Adrenal gland (tissue), 12 donors: ENCODE measurements around the gene HHIP. TPM values are rescaled to one million over a fixed set of nuclear protein-coding genes. Genes with fewer than 3 reads are reported as not detected.

ENCODE experiments used
- DNase-seq, 7 donors: peaks; one replicate each; pipeline ENCODE4 v3.0.0-alpha.2; 2019 to 2020
- H3K27ac ChIP-seq, 5 donors: fragments of 200-600 bp; sonication (generic) in 4 of 5; 1 replicate in 3 of 5; 2 replicates in 2 of 5; pipeline versions ENCODE4 v1.5.1 to v1.8.0; 2016 to 2020; ENCODE audit warnings: mild to moderate bottlenecking in 1 of 5
- H3K27me3 ChIP-seq: fragments of 200-600 bp; 2 replicates; pipeline ENCODE4 v1.8.0; 2021
- H3K36me3 ChIP-seq, 2 donors: fragments of 200-600 bp; replicated peaks in 1 of 2; 1 replicate in 1 of 2; 2 replicates in 1 of 2; pipeline versions ENCODE4 v1.5.1 to v1.8.0; 2018 to 2022
- H3K4me1 ChIP-seq, 2 donors: fragments of 200-600 bp; replicated peaks in 1 of 2; 1 replicate in 1 of 2; 2 replicates in 1 of 2; pipeline versions ENCODE4 v1.5.1 to v1.8.0; 2018 to 2021
- H3K4me3 ChIP-seq, 4 donors: fragments of 200-600 bp; sonication (generic) in 3 of 4; one replicate each; pipeline ENCODE4 v1.5.1; 2016 to 2018
- H3K9me3 ChIP-seq, 3 donors: fragments of 200-600 bp; sonication (generic) in 1 of 3; replicated peaks in 1 of 3; 1 replicate in 2 of 3; 2 replicates in 1 of 3; pipeline versions ENCODE4 v1.5.1 to v1.8.0; 2016 to 2021
- CTCF ChIP-seq, 6 experiments: fragments of 450-650 bp in 4 of 6; fragments of 200-600 bp in 2 of 6; sonication (generic) in 1 of 6; IDR thresholded peaks; 1 replicate in 5 of 6; 2 replicates in 1 of 6; pipeline versions ENCODE4 v1.5.1 to v1.8.0; 2016 to 2021; ENCODE audit warnings: antibody characterized with exemption in 6 of 6, mild to moderate bottlenecking in 2 of 6, moderate library complexity in 1 of 6
- POLR2A ChIP-seq, 2 donors: fragments of 450-650 bp; IDR thresholded peaks; one replicate each; pipeline ENCODE4 v1.6.1; 2017; ENCODE audit warnings: antibody characterized with exemption in 2 of 2, mild to moderate bottlenecking in 2 of 2, moderate library complexity in 1 of 2
- WGBS, 4 donors: extraction: QIAGEN DNeasy Blood & Tissue Kit in 2 of 4; methylation state at CpG; one replicate each; pipeline versions ENCODE4 v1.1.5 to v1.1.7; 2013 to 2017; 5-methylcytosine and 5-hydroxymethylcytosine counted together
- intact Hi-C, 2 donors: fragments of 100-400 bp; cut with DNase I; formaldehyde crosslinking; loops; one replicate each; pipeline versions ENCODE4 v1.14.1 to v1.15.0; 2022 to 2023
- polyA plus RNA-seq, 3 donors: library from polyadenylated mRNA; stranded (reverse); fragments of 200-250 nt in 2 of 3; fragments of 350-450 nt in 1 of 3; fragmentation: Illumina TruSeq in 1 of 3; extraction: RNeasy Lipid Tissue Mini Kit (QIAGEN cat#74804) in 1 of 3; gene quantifications; one replicate each; pipeline ENCODE4 v1.2.3, GENCODE V29; 2013 to 2014
- total RNA-seq, 9 donors: library from RNA; depleted of rRNA in 4 of 9; stranded (reverse); fragments of >200 nt in 4 of 9; fragments of 120-200 nt in 1 of 9; fragmentation: NEBNext Ultra II Directional in 1 of 9; extraction: Animal tissue kit (Norgen Biotek cat#: 25700) in 1 of 9; gene quantifications; one replicate each; pipeline versions ENCODE4 v1.1.0 to v1.2.4, GENCODE V29; 2013 to 2023
- donor health status: healthy with polysubstance abuse.
- donor health status: Bipolar disorder and iron deficiency.
- donor health status: DM: yes; HTN: yes; CAD: no.
- donor health status: DM: no; HTN: no; CAD: no.
- donor health status: DM: no; HTN: no; CAD: no.
- donor health status: DM: yes; HTN: yes; CAD: no.

HHIP gene
- total and polyA plus RNA-seq, 12 donors: 2.1 to 169 (median 9.2) TPM

DNA sequence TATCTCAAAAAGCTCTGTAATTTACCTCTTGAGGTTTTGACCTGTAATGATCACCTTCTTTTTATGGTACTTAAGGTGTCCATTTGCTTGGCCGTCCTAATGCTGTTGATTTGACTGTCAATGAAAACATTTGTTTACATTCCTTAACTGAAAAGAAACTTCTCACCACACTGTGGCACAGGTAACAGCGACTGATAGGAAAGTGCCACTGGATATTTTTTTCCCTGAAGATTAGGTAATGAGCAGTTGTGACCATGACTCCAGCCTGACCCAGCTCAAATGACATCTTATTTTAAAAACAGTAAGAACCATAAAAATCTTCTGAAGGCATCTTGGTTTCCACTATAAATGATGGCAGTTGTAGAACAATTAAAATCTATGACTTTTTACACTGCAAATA lies 87.6 kb downstream of the HHIP start:
- 79 to 84% (median 82%) methylated on average over 2 of the region's 2 CpGs for WGBS, 4 donors
- no peaks in the 10 kb centered on the region for H3K9me3 ChIP-seq
- H3K36me3 ChIP-seq: no peaks in the 10 kb centered on the region
- no peak overlapping the region for H3K4me3 ChIP-seq
- H3K27ac ChIP-seq: no peak overlapping the region
- no peak for DNase-seq
- intact Hi-C loops: no loop called here
- H3K4me1 ChIP-seq: no peaks in the 10 kb centered on the region
- TF ChIP-seq POLR2A (IDR thresholded peaks at IDR 0.05): no peak
- no peaks in the 10 kb centered on the region for H3K27me3 ChIP-seq

DNA sequence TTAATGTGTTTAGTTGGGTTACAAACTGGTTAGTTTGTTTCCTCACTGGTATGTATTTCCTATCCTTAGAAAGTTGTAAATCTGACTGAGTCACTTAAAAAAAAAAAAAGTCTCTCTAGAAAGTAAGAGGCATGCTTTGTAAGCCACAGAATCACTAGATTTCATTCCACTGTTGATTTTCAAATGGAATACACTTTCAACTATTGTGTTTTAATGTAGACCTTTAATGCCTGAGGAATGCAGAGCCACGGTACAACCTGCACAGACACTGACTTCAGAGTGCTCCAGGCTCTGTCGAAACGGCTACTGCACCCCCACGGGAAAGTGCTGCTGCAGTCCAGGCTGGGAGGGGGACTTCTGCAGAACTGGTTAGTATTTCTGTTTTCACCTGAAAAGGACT lies 88.6 kb downstream of the HHIP start:
- no peak overlapping the region for H3K4me3 ChIP-seq
- no peaks in the 10 kb centered on the region for H3K4me1 ChIP-seq
- WGBS, 4 donors: 46 to 63% (median 55%) methylated on average over 4 of the region's 4 CpGs
- intact Hi-C loops: no loop called here
- TF ChIP-seq POLR2A (IDR thresholded peaks at IDR 0.05) (no peak), CTCF (IDR thresholded peaks at IDR 0.05) (no peak)
- no peaks in the 10 kb centered on the region for H3K9me3 ChIP-seq
- no peaks in the 10 kb centered on the region for H3K36me3 ChIP-seq
- H3K27me3 ChIP-seq: no peaks in the 10 kb centered on the region
- H3K27ac ChIP-seq: no peak overlapping the region
- DNase-seq: no peak

DNA sequence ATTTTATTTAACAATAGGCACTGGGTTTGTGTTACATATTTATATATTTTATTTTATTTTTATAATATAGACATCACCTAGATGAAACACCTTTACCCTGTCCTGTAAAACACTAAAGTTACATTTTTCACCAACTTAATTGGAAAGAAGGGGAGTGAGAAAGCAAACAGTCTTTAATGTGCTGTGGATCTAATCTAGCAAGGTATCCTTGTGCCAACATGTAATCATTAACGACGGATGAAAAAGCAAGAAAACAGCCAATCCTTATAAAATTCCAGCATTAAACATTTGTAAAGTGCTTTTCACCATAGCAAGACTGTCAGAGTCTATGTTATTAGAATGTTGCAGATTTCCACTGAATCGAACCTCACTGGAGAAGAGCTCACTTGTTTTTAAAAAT lies 92.7 kb downstream of the HHIP start:
- H3K27ac ChIP-seq: no peak overlapping the region
- 78 to 95% (median 90%) methylated on average over 3 of the region's 3 CpGs for WGBS, 4 donors
- H3K36me3 ChIP-seq: no peaks in the 10 kb centered on the region
- H3K4me1 ChIP-seq: no peaks in the 10 kb centered on the region
- H3K9me3 ChIP-seq: no peaks in the 10 kb centered on the region
- H3K27me3 ChIP-seq: no peaks in the 10 kb centered on the region
- no peak for DNase-seq
- H3K4me3 ChIP-seq: no peak overlapping the region
- intact Hi-C loops: no loop called here
- TF ChIP-seq POLR2A (IDR thresholded peaks at IDR 0.05): no peak
- no peak for TF ChIP-seq CTCF (IDR thresholded peaks at IDR 0.05)

GRCh38 chr4:144739511-144740033 lies 93.6 kb downstream of the HHIP start:
- no peaks in the 10 kb centered on the region for H3K36me3 ChIP-seq
- no peak for TF ChIP-seq CTCF (IDR thresholded peaks at IDR 0.05)
- DNase-seq: no peak
- H3K4me3 ChIP-seq: no peak overlapping the region
- no peaks in the 10 kb centered on the region for H3K27me3 ChIP-seq
- no peaks in the 10 kb centered on the region for H3K4me1 ChIP-seq
- intact Hi-C loops: no loop called here
- no peak overlapping the region for H3K27ac ChIP-seq
- no peaks in the 10 kb centered on the region for H3K9me3 ChIP-seq

- WGBS, 4 donors: 35 to 62% (median 47%) methylated on average over 1 of the region's 1 CpG
- H3K4me3 ChIP-seq: no peak overlapping the region
- H3K27me3 ChIP-seq: no peaks in the 10 kb centered on the region
- intact Hi-C loops: no loop called here
- no peak overlapping the region for H3K27ac ChIP-seq
- H3K4me1 ChIP-seq: no peaks in the 10 kb centered on the region
- DNase-seq: no peak
- TF ChIP-seq POLR2A (IDR thresholded peaks at IDR 0.05) (no peak), CTCF (IDR thresholded peaks at IDR 0.05) (no peak)
- H3K9me3 ChIP-seq: no peaks in the 10 kb centered on the region
- H3K36me3 ChIP-seq: no peaks in the 10 kb centered on the region
These were observed 94.4 kb downstream of the HHIP start for GRCh38 chr4:144740316-144740715.
